Raji (cell line): ENCODE data around the gene BRAF.

Experiments used
- POLR2A ChIP-seq: IDR thresholded peaks from 2 replicates; pipeline ENCODE4 v1.6.1; 2011; ENCODE audit warnings: low read depth, low read length, control low read depth; ENCODE audit not compliant: insufficient read depth

BRAF gene

GRCh38 chr7:140889645-140890044 is 35.1 kb downstream of the BRAF start:
- TF ChIP-seq POLR2A, result no peak

GRCh38 chr7:140889150-140889549 is 35.6 kb downstream of the BRAF start:
- TF ChIP-seq POLR2A, result no peak

DNA sequence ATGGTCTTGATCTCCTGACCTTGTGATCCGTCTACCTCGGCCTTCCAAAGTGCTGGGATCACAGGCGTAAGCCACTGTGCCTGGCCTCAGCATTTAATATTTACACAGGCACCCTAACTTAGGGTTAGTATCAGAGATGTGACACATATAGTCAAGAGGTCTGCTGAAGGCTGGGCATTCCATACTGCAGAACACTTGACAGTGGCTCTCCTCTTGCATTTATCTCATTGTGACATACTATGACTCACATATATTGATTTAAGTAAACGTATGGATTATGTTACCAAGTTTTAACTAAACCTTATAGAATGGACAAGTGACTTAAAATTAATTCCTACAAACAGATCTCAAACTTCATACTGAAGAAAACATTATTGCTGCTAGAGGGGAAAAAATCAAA is 36.6 kb downstream of the BRAF start:
- TF ChIP-seq POLR2A, result no peak

GRCh38 chr7:140885735-140886334 is 38.9 kb downstream of the BRAF start:
- TF ChIP-seq POLR2A, result no peak

GRCh38 chr7:140883378-140883777 is 41.4 kb downstream of the BRAF start:
- no peak for TF ChIP-seq POLR2A

GRCh38 chr7:140881507-140882228 is 43.1 kb downstream of the BRAF start:
- no peak for TF ChIP-seq POLR2A

DNA sequence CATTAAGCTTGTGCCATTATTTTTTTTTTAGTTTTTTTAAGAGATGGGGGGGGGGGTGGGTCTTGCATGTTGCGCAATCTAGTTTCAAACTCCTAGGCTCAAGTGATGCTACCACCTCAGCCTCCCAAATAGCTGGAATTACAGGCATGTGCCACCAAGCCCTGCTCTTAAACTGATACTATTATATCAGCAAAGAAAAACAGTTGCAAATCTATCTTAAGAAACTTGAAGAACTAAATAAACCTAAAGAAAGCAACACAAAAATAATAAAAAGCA is 47.5 kb downstream of the BRAF start:
- TF ChIP-seq POLR2A, result no peak

DNA sequence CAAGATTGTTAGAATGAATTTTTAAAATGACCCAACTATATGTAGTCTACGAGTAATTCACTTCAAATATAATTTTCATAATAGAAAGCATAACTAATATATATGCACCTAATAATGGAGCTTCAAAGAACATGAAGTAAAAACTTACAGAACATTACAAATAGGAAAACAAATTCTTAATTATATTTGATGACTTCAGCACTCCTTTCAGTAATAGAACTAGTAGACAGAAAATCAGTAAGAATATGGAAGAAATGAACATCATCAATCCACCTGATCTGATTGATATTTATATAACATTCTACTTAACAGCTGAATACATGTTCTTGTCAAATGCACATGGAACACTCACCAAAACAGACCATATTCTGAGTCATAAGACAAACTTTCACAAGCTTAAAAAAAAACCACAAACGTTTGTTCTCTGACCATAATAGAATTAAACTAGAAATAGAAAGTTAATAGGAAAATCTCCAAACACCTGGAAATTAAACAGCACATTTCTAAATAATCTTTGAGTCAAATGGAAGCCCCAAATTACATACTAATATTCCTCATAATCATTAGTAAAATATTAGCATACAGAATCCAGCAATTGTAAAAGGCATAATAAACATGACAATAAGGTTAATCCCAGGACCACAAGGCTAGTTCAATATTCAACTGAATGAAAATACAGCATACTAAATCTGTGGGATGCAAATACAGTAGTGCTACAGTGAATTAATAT is 48.0 kb downstream of the BRAF start:
- TF ChIP-seq POLR2A, result no peak

- TF ChIP-seq POLR2A, result no peak
These were observed 51.3 kb downstream of the BRAF start for GRCh38 chr7:140873434-140873833.

GRCh38 chr7:140870003-140870402 is 54.7 kb downstream of the BRAF start:
- TF ChIP-seq POLR2A, result no peak

GRCh38 chr7:140869430-140869829 is 55.3 kb downstream of the BRAF start:
- no peak for TF ChIP-seq POLR2A

DNA sequence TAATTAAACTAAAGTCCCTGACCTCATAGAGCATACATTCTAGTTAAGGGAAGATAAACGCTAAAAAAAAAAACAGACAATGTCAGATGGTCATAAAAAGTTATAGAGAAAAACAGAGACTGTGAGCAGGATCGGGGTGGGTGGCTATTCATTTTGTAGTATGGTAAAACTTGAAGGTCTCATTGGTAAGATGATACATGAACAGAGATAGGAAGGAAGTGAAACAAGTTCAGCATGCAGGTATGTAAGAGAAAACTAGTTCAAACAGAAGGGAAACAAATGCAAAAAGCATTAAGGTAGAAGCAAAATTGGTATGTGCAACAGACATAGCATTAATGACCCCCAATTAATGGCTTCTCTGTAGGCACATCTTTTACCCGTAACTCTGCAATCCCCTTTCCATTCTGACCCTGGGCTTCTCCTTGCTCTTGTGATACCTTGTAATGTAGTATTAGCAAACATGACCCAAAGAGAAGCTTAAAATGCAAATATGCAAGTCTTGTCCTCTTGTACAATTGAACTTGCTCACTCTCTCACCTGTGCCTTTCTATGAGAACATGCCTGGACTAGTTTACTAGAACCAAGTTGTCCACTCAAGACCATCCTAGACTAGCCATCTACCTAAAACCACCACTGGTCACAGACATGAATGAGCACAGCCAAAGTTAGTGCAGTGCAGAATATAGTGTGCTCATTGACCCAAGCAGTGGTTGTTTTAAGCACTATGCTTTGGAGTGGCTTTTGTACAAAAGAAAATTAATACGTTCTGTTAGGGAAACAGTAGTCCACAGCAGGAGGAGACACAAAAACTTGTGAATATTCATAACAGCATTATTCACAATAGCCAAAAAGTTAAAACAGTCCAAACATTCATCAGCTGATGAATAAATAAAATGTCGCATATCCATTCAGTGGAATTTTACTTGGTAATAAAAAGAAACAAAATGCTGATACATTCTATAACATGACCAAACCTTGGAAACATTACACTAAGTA is 57.0 kb downstream of the BRAF start:
- no peak for TF ChIP-seq POLR2A

DNA sequence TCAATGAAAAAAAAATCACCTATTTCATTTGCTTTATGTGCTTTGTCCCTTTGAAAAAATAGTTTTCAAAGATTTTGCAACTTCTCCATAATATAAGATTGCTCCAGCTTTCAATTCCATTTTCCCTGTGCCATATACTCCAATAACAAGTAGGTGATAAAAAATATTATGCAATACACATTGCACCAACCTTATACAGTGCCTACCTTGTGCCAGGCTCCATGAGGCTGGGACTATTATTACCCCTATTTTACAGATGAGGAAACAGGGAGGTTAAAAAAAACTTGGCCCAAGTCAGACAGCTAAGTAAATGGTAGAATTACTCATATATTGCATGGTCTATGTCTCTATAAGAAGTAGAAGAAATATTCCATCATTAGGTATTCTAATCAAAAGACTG is 57.8 kb downstream of the BRAF start:
- TF ChIP-seq POLR2A, result no peak

DNA sequence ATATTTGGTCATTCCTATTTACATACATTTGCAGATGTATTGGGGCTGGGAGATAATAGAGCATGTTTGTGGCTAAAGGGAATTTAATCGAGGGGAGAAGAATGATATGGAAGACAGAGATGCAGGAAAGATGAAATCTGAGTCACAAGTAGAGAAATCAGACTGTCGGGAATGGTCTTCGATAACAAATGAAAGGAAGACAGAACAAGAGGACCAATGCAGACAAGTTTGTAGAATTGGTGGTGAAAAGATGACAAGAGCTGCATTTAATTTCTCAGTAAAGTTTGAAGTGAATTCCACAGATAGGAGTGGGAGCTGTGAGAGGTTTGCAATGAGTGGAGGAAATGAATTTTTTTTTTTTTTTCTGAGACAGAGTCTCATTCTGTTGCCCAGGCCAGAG is 60.0 kb downstream of the BRAF start:
- TF ChIP-seq POLR2A, result no peak

DNA sequence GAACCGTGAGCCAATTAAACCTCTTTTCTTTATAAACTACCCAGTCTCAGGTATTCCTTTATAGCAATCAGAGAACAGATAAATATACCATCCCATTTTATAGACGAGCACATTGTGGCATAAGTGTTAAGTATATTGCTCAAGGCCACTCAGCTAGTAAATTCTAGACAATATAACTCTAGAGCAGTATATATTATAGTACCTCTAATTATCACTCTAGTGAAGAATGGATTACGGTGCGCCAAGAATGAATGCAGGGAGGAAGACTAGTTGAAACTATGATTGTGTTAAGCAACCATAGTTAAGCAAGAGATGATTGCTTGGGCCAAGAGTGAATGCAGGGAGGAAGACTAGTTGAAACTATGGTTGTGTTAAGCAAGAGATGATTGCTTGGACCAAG is 60.9 kb downstream of the BRAF start:
- no peak for TF ChIP-seq POLR2A

GRCh38 chr7:140863184-140863583 is 61.5 kb downstream of the BRAF start:
- TF ChIP-seq POLR2A, result no peak

DNA sequence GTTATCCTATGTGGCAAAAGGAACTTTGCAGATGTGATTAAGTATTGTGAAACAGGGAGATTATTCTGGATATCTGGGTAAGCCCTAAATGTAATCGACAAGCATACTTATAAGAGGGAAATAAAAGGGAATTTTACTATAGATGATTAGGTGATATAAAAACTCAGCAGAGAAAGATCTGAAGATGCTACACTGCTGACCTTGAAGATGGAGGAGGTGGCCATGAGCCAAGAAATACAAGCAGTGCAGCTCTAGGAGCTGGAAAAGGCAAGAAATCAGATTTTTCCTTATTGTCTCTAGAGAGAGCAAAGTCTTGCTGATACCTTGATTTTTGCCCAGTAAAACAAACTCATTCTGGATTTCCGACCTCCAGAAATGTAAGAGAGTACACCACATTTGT is 67.7 kb downstream of the BRAF start:
- TF ChIP-seq POLR2A, result no peak
